ENCODE data around the gene SYF2. TPM values are rescaled to one million over a fixed set of nuclear protein-coding genes. Genes with fewer than 3 reads are reported as not detected.
"Not testable (repeated sequence)": the region's sequence is repeated elsewhere in the genome, so short reads cannot be mapped to it uniquely, and the experiment has no call there.

SYF2 gene
- total RNA-seq (2012; rRNA removed): 24.2 and 31.4 TPM in 2 replicates

DNA sequence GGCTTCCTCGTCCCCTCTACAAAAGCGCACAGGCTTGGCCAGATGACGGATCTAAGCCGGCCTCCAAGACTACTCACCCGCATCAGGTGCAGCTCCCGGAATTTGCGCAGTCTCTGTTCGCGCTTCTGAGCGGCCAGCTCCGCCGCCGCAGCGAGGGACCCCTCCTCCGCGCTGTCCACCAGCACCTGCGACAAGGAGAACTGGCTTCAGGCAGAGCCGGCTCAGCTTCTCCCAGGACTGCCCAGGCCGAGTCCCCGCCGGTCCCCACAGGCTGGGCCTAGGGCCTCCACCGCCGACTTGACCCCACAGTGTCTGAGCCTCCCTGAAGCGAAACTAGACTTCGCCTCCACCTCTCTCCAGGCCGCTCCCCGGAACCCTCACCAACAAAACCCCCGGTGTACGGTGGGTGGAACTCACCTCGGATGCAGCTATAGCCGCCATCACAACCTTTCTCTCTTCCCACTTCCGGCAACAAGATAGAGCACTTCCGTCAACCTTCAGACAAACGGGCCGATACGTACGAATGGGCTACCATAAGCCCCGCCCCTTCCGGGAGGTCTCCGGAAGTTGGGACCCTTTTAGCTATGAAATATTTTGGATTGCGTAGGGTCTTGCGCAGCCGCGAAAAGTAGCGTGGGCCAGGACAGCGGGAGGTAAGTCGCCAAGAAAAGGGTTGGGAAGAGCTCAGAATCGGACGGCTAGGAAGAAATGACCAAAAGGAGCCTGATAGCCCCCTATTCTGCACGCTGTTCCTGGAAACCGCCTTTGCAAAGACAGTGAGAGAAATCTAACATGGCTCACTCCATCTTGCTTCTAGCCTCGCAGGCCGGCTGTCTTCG, at the start of gene SYF2:
SYF2 (minus strand) TSS at position 476 of the 839 bp plus-strand sequence; CDS start at position 441, 35 bp downstream.
- H3K9me3 ChIP-seq (replicated peaks; ENCODE audit: low read length): no peaks in the 10 kb centered on the region
- H3K36me3 ChIP-seq (ENCODE audit: insufficient read depth, low read length): peaks cover 15% of the 10 kb centered on the region
- H3K27me3 ChIP-seq (ENCODE audit: control insufficient read depth, insufficient read depth, low read length): no peaks in the 10 kb centered on the region
- H3K4me3 ChIP-seq (ENCODE audit: low read length): peak within 1 kb of the TSS; percentile 92
- peak within 1 kb of the TSS; percentile 90 for H3K4me2 ChIP-seq (ENCODE audit: low read length)
- peak within 1 kb of the TSS; percentile 92 for H3K9ac ChIP-seq (ENCODE audit: low read depth, low read length)
- H3K4me1 ChIP-seq (ENCODE audit: control insufficient read depth, insufficient read depth, low read length): peaks cover 30% of the 10 kb centered on the region

DNA sequence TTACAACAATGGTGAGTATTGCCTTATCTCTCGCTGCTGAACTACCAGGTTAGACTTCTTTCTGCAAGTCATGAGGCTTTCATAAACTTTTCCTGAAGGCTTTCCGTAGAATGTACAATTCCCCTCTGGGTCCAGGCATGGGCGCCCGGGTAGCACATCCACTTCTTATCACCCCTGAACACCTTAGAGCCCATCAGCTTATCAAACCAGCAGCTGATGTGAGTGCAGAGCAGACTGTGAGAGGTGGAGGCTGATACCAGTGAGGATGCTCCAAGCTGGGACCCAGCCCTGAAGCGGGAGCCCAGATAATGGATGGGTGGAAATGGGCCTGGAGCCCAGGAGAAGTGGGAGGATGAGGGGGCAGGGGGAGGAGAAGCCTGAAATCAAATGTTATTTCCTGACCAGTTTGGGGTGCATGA, 47.4 kb upstream of the SYF2 start:
- H3K4me1 ChIP-seq (ENCODE audit: control insufficient read depth, insufficient read depth, low read length); H3K4me2 ChIP-seq (ENCODE audit: low read length); H3K9ac ChIP-seq (ENCODE audit: low read depth, low read length); H3K9me3 ChIP-seq (replicated peaks; ENCODE audit: low read length); H3K36me3 ChIP-seq (ENCODE audit: insufficient read depth, low read length); H3K27me3 ChIP-seq (ENCODE audit: control insufficient read depth, insufficient read depth, low read length); H3K4me3 ChIP-seq (ENCODE audit: low read length): not testable (repeated sequence)

DNA sequence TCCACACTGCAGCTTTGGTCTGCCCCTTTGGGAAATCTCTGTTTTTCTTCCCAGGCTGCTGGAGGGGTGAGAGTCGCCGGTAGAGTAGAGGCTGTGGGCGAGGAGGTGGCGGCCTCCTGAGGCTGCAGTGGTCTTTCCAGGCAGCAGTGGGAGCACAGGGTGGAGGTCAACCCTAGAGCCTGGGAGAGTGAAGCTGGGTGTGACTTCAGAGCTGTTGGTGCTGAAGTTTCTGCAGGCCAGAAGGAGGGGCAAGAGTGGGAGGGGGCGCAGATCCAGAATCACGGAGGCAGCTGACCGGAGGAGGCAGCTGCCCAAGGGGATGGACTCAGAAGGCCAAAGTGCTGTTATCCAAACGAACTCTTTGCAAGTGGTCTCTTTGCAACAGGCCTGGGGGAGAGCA, 46.5 kb upstream of the SYF2 start:
- not testable (repeated sequence) for H3K9me3 ChIP-seq (replicated peaks; ENCODE audit: low read length); H3K36me3 ChIP-seq (ENCODE audit: insufficient read depth, low read length); H3K27me3 ChIP-seq (ENCODE audit: control insufficient read depth, insufficient read depth, low read length); H3K4me2 ChIP-seq (ENCODE audit: low read length); H3K4me1 ChIP-seq (ENCODE audit: control insufficient read depth, insufficient read depth, low read length); H3K9ac ChIP-seq (ENCODE audit: low read depth, low read length); H3K4me3 ChIP-seq (ENCODE audit: low read length)

DNA sequence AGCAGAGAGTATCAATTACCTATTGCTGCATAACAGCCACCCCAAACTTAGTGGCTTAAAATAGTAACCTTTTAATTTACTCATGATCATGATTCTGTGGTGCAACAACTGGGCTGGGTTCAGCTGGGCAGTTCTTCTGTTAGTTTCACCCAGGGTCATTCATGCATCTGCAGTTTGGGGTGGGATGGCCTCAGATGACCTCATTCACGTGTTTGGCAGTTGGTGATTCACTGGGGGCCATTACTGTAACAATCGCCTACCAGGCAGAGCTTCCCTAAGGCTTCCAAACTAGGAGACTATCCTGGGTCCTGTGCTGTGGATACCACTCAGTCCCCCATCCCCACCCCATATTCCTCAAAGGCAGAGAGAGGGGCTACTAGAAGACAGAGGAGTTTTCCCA, 46.1 kb upstream of the SYF2 start:
- not testable (repeated sequence) for H3K4me2 ChIP-seq (ENCODE audit: low read length); H3K9me3 ChIP-seq (replicated peaks; ENCODE audit: low read length); H3K4me3 ChIP-seq (ENCODE audit: low read length); H3K9ac ChIP-seq (ENCODE audit: low read depth, low read length); H3K27me3 ChIP-seq (ENCODE audit: control insufficient read depth, insufficient read depth, low read length); H3K4me1 ChIP-seq (ENCODE audit: control insufficient read depth, insufficient read depth, low read length); H3K36me3 ChIP-seq (ENCODE audit: insufficient read depth, low read length)

DNA sequence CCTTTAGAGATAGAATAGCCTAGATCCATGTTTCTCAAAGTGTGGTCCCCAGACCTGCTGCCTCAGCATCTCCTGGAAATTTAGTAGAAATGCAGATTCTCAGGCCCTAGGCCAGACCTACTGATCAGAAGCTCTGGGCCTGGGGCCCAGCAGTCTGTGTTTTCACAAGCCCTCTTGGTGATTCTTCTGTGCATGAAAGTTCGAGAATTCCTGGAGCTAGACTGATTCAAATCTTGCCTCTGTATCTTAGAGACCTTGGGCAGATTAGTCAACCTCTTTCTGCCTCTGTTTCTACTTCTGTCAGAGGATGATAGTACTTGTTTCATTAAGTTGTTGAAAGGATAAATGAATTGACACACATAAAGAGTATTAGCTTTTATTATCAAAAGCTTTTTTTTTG, 45.0 kb upstream of the SYF2 start:
- H3K4me3 ChIP-seq (ENCODE audit: low read length); H3K4me1 ChIP-seq (ENCODE audit: control insufficient read depth, insufficient read depth, low read length); H3K9me3 ChIP-seq (replicated peaks; ENCODE audit: low read length); H3K36me3 ChIP-seq (ENCODE audit: insufficient read depth, low read length); H3K4me2 ChIP-seq (ENCODE audit: low read length); H3K27me3 ChIP-seq (ENCODE audit: control insufficient read depth, insufficient read depth, low read length); H3K9ac ChIP-seq (ENCODE audit: low read depth, low read length): not testable (repeated sequence)

DNA sequence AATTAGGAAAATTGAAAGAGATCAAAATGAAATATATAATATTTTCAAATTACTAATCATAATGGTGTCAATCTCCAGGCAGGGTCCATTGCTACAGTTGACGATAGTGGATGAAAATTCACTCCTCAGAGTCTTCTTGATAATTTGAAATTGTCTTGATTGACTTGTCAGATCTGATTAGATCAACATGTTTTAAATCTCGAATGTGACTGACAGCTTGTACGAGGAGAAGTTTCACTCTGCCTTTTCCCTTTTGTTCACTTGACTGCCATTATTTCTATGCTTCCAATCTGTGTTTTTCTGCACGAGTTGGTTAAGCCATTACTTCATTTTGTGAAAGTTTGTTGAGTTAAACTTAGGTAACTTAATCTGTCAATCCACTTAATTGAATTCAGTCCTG, 43.3 kb upstream of the SYF2 start:
- not testable (repeated sequence) for H3K4me1 ChIP-seq (ENCODE audit: control insufficient read depth, insufficient read depth, low read length); H3K36me3 ChIP-seq (ENCODE audit: insufficient read depth, low read length); H3K9ac ChIP-seq (ENCODE audit: low read depth, low read length); H3K9me3 ChIP-seq (replicated peaks; ENCODE audit: low read length); H3K4me3 ChIP-seq (ENCODE audit: low read length); H3K27me3 ChIP-seq (ENCODE audit: control insufficient read depth, insufficient read depth, low read length); H3K4me2 ChIP-seq (ENCODE audit: low read length)

DNA sequence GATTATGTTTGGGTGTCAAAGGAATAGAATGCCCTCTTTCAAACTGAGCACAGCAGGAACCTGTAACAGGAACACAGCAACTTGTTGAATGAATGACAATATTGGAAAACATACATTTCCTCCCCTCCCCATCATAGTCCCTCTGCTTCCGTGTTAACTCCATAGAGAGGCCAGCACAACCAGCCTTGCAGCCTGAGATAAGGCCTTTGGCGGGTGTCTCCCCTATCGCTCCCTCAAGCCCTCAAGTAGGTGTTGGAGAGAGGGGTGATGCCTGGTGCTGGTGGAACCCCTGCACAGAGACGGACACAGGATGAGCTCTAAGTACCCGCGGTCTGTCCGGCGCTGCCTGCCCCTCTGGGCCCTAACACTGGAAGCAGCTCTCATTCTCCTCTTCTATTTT, 39.9 kb upstream of the SYF2 start, which contains the start of gene RHD:
RHD (plus strand) TSS at position 272 of the 400 bp plus-strand sequence; CDS start at position 311, 39 bp downstream.
- not testable (repeated sequence) for H3K36me3 ChIP-seq (ENCODE audit: insufficient read depth, low read length); H3K4me2 ChIP-seq (ENCODE audit: low read length); H3K4me1 ChIP-seq (ENCODE audit: control insufficient read depth, insufficient read depth, low read length); H3K27me3 ChIP-seq (ENCODE audit: control insufficient read depth, insufficient read depth, low read length); H3K9ac ChIP-seq (ENCODE audit: low read depth, low read length); H3K9me3 ChIP-seq (replicated peaks; ENCODE audit: low read length); H3K4me3 ChIP-seq (ENCODE audit: low read length)

DNA sequence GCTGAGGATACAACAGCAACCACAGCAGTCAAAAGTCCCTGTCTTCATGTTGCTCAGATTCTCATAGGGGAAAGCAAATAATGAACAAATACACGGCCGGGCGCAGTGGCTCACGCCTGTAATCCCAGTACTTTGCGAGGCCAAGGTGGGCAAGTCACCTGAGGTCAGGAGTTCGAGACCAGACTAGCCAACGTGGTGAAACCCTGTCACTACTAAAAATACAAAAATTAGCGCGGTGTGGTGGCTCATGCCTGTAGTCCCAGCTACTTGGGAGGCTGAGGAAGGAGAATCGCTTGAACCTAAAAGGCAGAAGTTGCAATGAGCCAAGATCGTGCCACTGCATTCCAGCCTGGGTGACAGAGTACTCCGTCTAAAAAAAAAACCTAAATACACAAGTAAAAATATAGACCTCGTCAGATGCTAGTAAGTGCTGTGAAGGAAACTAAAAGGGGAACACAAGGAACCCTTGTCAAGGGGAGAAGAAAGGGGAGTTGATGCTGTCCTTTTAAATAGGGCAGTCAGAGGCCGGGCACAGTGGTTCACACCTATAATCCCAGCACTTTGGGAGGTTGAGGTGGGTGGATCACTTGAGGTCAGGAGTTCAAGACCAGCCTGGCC, 36.0 kb upstream of the SYF2 start:
- H3K9ac ChIP-seq (ENCODE audit: low read depth, low read length); H3K4me1 ChIP-seq (ENCODE audit: control insufficient read depth, insufficient read depth, low read length); H3K36me3 ChIP-seq (ENCODE audit: insufficient read depth, low read length); H3K9me3 ChIP-seq (replicated peaks; ENCODE audit: low read length); H3K27me3 ChIP-seq (ENCODE audit: control insufficient read depth, insufficient read depth, low read length): not testable (repeated sequence)
- Histone ChIP-seq H3K4me2 (ENCODE audit: low read length) (peak overlapping the region; percentile 79), H3K4me3 (ENCODE audit: low read length) (peak overlapping the region; percentile 9)

DNA sequence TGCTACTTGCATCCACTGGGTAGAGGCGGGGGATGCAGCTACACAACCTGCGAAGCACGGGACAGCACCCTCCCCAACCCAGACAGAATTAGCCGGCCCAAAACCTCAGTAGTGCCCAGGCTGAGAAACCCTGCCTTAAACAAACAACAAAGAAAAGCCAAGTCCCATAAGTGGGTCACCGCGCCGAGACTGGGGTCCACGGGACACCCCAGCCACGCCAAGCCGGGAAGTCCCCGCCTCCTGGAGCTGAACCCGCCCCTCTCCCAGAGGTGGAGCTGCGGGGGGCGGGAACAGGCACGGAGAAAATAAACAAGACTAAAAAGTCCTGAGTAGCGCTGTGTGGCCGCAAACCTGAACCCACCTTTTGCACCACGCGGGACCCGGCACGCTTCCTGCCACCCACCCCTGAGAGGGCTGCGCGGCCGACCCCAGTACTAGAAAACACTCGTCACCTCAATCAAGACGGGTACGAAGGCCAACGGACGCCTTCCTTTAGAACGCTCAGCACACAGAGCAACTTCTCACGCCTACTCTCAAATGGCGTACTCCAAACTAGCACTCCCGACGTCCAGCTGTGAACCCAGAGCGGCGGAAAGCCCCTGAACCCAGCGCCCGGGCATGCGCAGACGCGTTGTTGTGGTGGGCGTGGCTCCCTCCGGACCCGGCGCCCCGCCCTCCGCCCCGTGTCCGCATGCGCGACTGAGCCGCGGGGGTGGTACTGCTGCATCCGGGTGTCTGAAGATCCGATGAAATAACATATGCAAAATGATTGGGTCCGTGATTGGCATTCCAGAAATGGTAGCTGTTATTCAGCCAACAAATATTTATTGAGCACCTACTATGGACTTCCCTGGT, 35.2 kb upstream of the SYF2 start:
- H3K36me3 ChIP-seq (ENCODE audit: insufficient read depth, low read length); H3K9me3 ChIP-seq (replicated peaks; ENCODE audit: low read length); H3K4me1 ChIP-seq (ENCODE audit: control insufficient read depth, insufficient read depth, low read length); H3K27me3 ChIP-seq (ENCODE audit: control insufficient read depth, insufficient read depth, low read length): not testable (repeated sequence)
- Histone ChIP-seq H3K4me2 (ENCODE audit: low read length) (peak overlapping the region; percentile 79), H3K4me3 (ENCODE audit: low read length) (peak overlapping the region; percentile 66), H3K9ac (ENCODE audit: low read depth, low read length) (peak overlapping the region; percentile 63)

DNA sequence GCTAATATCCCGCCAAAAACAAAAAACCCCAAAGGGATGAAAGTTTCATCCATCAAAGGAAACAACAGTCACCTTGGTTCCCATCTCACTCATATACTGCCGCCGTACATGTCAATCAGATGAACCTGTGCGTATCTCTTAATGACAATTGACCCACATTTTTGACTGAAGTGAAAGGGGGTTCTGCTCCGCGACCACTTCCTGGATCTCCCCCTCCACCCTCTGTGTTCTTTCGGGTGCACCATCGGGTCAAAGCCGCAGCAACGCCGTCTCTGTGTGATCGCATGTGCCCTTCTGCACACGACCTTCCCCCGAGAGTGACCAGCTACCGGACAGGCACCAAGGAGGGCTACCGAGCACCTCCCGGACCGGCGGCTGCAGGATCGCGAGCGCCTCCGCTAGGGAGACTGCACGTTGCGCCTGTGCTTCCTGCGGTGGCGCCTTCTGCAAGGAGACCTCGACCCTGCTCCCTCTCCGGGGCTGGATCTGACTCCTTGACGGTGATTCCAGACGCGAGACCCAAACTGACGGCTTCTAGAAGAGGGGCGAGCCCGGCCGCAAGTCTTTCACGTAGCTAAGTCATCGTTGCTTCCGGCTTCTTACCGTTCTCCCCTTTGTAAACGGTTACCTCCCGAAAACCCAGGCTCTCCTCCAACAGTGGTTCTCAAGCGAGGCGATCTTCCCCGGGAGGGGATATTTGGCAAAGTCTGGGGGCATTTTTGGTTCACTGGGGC, 34.4 kb upstream of the SYF2 start:
- not testable (repeated sequence) for H3K4me1 ChIP-seq (ENCODE audit: control insufficient read depth, insufficient read depth, low read length); H3K27me3 ChIP-seq (ENCODE audit: control insufficient read depth, insufficient read depth, low read length); H3K9me3 ChIP-seq (replicated peaks; ENCODE audit: low read length); H3K36me3 ChIP-seq (ENCODE audit: insufficient read depth, low read length)
- H3K4me3 ChIP-seq (ENCODE audit: low read length): peak overlapping the region; percentile 71
- peak overlapping the region; percentile 58 for H3K9ac ChIP-seq (ENCODE audit: low read depth, low read length)
- peak overlapping the region; percentile 99 for H3K4me2 ChIP-seq (ENCODE audit: low read length)

DNA sequence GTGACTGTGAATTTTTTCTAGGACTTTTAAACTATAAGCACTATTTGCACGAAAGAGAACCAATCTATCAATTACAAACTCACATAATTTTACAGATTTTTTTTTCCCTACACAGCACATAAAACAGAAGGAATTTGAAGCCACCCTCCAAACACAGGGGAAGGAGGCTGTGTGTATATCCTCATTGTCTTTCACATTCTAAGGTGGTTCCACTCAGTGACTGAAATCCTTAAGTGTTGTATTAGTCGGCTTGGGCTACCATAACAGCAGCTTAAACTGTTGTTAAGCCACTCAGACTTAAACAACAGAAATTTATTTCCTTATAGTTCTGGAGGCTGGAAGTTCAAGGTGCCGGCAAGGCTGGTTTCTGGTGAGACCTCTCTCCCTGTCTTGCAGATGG, 28.0 kb upstream of the SYF2 start:
- H3K4me1 ChIP-seq (ENCODE audit: control insufficient read depth, insufficient read depth, low read length): peaks cover 20% of the 10 kb centered on the region
- H3K4me2 ChIP-seq (ENCODE audit: low read length): peak overlapping the region; percentile 59
- peak overlapping the region; percentile 63 for H3K9ac ChIP-seq (ENCODE audit: low read depth, low read length)
- not testable (repeated sequence) for H3K9me3 ChIP-seq (replicated peaks; ENCODE audit: low read length); H3K27me3 ChIP-seq (ENCODE audit: control insufficient read depth, insufficient read depth, low read length); H3K36me3 ChIP-seq (ENCODE audit: insufficient read depth, low read length)
- peak overlapping the region; percentile 48 for H3K4me3 ChIP-seq (ENCODE audit: low read length)

All from skeletal muscle satellite cell (primary cell).